NCI-H2081 (cell line): ENCODE results near the gene KRTAP4-16.
"Not testable (repeated sequence)": the region's sequence is repeated elsewhere in the genome, so short reads cannot be mapped to it uniquely, and the experiment has no call there.

ENCODE experiments used
- DNase-seq, 2 experiments: peaks; one replicate each; lab custom pipeline; 2025; lab: John Stamatoyannopoulos, UW

The KRTAP4-16 gene

GRCh38 chr17:41101586-41102259, at the start of gene KRTAP4-16:
Gene KRTAP4-16 (minus strand): TSS chr17:41102209. CDS start chr17:41102209, 0 bp downstream.
- no peak for DNase-seq

- DNase-seq = no peak
These were observed 49.5 kb upstream of the KRTAP4-16 start for GRCh38 chr17:41151525-41151924.

DNA sequence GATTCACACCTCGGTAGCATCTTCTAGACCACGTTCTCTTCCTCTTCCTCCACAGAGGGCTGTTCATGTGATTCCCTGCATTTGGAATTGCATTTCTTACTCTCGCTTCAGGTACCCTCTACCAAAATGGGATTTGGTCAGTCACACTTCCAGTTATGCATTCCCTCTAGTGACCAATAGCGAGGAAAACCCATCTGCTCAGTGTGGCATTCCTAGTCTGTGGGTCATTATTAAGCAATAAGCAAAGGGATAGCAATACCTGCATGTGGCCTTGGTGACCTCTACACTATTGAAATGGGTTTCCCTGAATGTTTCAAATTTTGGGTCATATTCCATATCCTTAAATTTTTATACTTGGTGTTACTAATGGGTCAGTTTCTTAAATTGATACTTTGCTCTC, 48.0 kb upstream of the KRTAP4-16 start:
- DNase-seq = no peak

GRCh38 chr17:41149652-41149985, 47.6 kb upstream of the KRTAP4-16 start, which contains the start of gene KRTAP4-5:
Gene KRTAP4-5 (minus strand): TSS chr17:41149825. CDS start chr17:41149767, 58 bp downstream.
- DNase-seq = no peak

GRCh38 chr17:41148971-41149651, 47.1 kb upstream of the KRTAP4-16 start:
- DNase-seq = not testable (repeated sequence)

DNA sequence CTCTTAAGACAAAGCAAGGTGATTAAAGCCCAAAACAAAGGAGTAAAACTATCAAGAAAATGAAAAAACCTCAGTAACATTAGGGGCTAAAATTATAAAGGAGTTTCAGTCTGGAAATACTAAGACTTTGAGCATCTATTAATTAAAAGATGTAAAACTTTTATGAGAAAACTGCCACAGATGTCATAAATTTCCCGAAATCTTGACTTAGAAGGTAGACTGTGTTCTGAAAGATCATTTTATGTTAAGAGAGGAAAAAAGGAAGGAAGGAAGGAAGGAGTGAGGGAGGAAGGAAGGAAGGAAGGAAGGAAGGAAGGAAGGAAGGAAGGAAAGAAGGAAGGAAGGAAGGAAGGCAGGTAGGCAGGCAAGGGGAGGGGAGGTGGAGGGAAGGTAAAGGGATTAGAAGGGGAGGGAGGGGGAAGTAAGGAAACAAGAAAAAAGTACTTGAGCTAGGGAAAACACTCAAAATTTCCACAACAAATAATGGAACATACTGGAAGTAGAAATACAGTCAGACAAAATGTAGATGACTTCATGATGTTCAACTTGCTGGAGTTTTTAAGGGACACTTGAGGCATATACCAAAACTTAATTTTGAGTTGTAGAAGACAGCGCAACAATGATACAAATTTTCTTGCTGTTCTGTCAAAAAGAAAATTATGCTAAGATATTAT, 45.7 kb upstream of the KRTAP4-16 start:
- no peak for DNase-seq

- DNase-seq = no peak
These were observed 43.3 kb upstream of the KRTAP4-16 start for GRCh38 chr17:41145261-41145660.

GRCh38 chr17:41144846-41145245, 42.8 kb upstream of the KRTAP4-16 start:
- no peak for DNase-seq

DNA sequence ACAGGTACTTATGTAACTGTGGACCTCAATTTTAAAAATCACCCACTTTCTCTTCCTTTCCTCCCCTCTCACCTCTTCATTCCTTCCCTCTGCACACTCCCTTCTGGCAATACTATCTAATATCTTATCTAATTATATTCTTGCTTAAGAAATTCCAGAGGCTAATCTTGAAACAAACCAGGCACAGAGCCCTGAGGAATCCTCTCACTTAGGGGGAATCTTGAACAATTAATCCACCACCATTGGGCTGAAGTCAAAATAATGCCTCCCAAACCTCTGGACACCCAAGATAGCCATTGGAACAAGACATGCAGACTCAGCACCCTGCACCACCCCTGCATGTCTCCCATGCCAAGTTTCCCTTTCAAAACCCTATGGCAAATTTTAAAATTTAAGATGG, 39.4 kb upstream of the KRTAP4-16 start:
- DNase-seq = no peak

DNA sequence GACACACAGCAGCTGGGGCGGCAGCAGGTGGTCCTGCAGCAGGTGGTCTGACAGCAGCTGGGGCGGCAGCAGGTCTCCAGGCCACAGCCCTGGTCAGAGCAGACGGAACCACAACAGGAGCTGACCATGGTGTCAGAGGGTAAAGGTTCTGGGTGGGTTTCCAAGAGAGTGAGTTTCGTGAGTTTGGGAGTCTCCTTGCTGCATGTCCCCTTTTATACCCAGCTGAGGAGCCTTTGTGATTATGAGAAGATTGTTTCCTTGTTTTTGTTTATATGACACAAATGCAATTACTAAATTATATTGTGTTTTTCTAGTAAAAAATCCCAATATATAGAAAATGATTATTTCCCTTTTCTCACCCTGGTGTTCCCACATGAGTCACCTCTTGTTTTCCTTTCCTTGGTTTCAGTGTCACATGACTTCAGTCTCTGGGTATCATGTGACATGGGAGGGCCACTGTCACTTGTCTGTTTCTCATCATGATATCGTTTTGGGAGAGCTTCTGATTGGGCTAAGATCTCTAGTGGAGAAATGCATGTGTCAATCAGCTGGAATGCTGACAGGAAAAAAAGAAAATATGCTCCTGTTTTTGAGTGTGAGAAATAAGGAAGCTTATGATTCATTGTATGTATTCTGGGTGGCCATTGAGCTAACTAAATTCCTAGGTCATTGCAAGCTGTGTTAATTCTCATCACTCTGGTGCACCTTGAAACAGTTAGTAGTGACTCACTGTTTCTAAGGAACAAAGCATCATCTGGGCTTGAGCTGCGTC, 38.5 kb upstream of the KRTAP4-16 start, which contains the start of gene KRTAP4-6:
KRTAP4-6 (minus strand) TSS at position 185 of the 772 bp plus-strand sequence; CDS start at position 128, 57 bp downstream.
- no peak for DNase-seq

DNA sequence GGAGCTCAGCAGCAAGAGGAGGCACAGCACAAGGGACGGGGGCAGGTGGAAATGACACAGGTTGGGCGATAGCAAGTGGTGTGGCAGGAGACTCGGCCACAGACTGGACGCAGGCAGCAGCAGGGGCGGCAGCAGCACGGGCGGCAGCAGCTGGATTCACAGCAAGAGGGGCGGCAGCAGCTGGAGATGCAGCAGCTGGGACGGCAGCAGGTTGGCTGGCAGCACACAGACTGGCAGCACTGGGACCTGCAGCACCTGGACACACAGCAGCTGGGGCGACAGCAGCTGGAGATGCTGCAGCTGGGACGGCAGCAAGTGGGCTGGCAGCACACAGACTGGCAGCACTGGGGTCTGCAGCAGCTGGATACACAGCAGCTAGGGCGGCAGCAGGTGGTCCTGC, 37.9 kb upstream of the KRTAP4-16 start:
- DNase-seq = not testable (repeated sequence)

DNA sequence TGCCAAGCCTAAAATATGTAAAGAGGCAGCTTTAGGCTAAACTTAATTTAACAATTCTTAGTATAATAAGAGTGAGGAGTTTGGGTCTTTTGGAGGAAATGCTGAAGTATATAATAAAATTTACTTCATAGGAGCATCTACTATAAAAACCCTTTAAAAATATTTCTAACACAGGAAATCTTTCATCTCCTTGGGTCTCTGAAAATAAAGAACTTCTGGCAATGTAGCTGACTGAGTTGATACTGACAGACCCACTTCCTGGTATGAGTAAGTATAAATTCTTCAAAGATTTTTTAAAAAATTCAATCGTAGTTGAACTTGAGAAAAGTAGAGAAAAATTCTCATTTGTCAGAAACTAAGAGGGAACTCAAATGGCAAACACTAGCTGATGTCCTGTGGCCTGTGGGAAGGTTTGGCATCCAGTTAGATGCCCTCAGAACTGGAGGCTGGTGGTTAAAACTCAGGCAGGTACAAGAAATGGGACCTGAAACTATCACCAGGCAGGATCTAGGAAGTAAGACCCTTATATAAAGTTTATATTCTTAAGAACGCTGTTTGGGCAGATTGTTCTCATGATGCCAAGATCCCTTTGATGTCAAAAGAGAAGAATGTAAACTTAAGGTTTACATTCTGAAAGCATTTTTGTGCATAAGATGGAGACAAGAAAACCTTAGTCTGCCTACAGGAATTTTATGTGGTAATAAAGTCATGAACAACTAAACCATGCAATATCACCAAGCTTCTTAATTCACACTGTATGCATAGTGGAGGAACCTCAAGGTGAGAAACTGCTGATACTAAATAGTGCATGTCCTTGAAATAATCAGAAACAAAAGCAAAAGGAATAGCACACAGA, 32.1 kb upstream of the KRTAP4-16 start:
- DNase-seq = no peak

DNA sequence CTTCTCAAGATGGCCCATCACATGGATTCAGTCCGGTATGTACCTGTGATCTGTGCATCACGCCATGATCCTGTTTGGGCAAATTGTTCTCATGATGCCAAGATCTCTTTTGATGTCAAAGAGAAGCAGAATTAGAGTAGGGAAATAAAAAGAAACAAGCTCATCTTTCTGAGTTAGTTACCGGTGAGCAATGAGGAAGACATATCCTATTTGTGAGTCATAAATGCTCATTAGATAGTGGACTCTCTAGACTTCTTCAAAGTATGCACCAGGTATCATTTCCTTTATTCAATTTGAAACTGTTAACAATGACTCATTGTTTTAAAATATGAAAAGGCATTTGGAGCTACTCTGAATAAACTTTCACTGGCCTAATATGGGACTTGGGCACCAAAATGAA, 30.0 kb upstream of the KRTAP4-16 start:
- DNase-seq = no peak

DNA sequence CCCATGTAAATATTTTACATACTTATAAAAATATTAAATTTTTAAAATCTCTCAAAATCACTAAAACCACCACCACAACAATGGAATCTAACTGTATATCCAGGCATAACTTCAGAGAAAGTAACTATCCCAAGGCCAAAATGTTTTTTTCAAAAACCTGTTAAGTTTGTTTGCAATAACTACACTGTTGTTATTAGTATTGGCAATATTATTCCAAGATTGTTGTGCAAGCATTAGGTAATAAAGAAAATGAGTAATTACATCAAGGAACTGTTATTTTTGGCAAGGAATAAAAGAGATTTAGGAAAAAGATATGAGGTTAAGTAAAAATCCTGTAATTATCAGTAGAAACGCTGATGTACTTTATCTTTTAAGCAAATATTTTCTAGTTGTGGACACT, 25.4 kb upstream of the KRTAP4-16 start:
- no peak for DNase-seq

GRCh38 chr17:41126412-41126811, 24.4 kb upstream of the KRTAP4-16 start:
- DNase-seq = no peak

DNA sequence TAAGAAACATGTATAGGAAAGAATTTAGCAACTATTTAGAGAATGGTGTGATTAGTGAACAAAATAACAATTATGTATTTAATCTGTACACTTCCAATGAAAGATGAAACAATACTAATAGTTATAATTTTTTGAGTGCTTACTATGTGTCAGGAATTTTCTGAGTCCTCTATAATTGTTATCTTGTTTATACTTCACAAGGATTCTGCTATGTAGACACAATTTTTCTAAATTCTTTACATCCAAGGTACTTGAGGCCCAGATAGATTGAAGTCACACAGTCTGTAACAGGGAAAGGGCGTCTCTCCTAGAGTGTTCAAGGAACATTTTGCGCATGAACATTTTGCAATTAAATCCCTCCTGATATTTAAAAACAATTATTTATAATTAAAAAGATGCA, 23.1 kb upstream of the KRTAP4-16 start:
- no peak for DNase-seq

- not testable (repeated sequence) for DNase-seq
These were observed 22.0 kb upstream of the KRTAP4-16 start, which contains the start of gene KRTAP4-12 for GRCh38 chr17:41123991-41124371. Gene KRTAP4-12 (minus strand): TSS chr17:41124182. CDS start chr17:41124122, 60 bp downstream.

GRCh38 chr17:41123292-41123990, 21.4 kb upstream of the KRTAP4-16 start:
- not testable (repeated sequence) for DNase-seq

GRCh38 chr17:41121742-41122141, 19.7 kb upstream of the KRTAP4-16 start:
- no peak for DNase-seq
